HG03108 (cell line): Measurements from ENCODE around the gene ADAMTS17.

ENCODE experiments used
- ATAC-seq: cut with Tn5 transposase; IDR thresholded peaks from one replicate; pipeline ENCODE4 v1.9.1; 2021; ENCODE audit warnings: moderate library complexity; ENCODE audit not compliant: unreplicated experiment

The ADAMTS17 gene

DNA sequence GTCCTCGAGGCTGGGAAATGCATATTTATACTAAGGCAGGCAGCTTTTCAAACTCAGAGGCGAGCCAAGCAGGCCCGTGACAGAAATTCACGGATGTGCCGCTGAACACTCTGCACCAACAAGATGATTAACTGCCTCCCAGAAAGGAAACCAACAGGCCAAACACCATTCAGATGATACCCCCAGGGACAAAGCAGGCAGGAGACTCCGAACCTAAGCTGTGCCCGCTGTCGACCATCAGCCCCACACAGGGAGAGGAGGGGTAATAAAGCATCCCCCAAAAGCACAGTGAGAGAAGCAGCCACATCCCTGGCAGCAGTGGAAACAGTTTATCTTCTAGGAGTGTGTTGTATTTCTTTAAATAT lies 31.8 kb downstream of the ADAMTS17 start:
- no peak for ATAC-seq

DNA sequence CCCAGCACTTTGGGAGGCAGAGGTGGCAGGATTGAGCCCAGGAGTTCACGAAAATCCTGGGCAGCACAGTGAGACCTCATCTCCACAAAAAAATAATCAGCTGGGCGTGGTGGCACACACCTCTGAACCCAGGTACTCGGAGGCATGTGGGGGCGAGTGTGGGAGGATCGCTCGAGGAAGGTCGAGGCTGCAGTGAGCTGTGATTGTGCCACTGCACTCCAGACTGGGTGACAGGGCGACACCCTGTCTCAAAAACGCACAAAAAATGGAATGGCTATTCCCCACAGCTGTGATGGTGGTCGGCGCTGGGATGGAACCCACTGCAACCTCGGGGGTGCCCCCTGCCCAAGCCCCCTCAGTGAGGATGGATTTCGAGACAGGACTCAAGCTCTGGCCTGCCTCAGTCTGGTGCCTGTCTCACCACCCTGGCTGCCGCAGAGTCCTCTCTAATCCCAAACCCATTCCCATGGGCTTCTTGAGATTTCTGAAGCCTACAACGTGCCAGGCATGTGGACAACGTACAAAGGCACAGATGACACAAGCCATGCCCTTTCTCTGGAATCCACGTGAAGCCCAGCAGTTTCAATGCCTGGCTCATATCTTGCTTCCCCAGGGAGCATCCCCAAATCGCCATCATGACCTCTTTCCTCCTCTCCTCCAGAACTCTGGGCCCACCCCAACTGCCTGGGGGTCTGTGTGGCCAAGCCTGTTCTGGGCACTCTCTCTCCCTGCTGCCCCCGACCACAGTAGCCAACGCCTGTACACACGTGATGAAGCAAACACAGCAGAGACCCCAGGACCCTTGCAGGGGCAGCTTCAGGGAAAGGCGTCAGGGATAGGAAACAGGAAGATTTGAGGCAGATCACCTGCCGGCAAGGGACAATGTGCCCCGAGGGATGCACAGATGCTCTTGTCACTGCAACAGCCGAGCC lies 32.4 kb downstream of the ADAMTS17 start:
- no peak for ATAC-seq

DNA sequence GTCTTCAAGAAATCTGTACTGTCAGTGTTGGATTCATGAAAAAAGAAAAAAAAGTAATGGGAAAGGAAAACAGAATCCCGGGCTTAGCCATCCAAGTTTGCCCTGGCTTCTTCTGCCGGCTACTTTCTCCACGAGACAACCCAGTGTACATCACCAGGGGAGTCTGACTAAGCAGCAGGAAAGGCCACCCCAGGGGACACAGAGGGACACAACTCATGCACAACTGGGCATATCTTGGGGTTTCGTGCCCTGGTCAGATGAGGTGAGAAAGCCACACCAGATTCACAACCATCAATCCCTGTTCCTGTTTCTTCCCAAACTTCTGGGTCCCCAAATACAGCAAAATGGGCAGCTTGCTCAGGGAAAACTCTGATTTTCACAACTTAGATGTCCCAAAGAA lies 33.2 kb downstream of the ADAMTS17 start:
- no peak for ATAC-seq

DNA sequence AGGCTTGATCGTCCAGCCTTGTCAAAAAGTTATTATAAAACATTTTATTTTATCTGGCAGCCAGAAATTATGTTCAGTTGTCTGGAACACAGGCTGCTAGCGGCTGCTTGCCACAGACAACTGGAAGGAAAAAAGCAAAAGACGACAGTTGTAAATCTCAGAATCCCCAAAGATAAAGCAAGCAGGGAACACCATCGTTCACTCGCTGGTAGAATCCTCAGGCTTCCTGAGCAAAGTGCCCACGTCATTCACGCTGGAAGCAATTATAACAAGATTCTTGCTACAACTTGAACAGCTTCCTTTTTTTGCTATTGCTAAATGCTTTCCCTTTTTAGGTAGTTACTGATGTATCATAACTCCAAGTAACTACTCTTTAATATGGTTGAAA lies 33.6 kb downstream of the ADAMTS17 start:
- ATAC-seq, result no peak

DNA sequence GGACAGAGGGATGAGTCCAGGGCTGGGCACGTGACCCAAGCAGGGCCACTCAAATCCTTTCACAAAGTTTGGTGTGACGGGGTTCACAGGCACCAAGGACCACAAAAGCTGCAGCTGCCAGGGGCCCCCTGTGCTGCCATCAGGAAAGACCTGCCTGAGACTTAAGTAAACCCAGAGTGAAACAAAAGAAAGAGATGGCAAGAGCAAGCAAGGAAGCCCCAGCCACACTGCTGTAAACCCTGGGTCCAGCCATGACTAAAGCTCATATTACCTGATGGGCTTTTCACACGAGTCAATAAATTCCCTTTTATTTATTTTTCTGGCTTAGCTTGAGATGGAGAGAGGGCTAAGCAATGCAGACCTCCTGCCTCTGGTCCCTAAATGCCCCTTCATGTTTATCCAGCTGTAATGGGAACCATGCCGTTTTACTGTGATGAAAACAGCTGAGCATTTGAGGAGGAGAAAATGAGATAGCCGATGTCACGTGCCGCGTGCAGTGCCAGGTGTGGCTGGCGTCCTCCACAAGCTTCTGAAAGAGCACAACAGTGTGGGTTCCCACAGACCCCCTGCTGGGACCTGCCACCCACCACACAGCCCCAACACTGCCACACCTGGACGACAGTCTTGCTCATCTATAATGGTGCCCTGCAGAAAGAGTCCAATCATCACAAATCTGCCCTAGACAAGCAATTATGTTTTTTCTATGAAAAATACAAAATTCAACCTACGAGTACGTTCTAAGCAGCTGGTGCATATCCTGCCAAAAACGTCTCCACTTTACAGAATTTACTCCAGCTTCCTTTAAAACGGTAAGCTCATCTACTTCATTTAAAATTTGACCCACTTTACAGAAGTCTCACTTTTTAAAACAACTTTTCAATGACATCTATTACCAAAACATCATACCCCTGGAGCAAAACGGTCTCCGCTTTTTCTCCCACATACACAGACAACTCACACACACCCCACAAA lies 34.2 kb downstream of the ADAMTS17 start:
- ATAC-seq, result no peak

DNA sequence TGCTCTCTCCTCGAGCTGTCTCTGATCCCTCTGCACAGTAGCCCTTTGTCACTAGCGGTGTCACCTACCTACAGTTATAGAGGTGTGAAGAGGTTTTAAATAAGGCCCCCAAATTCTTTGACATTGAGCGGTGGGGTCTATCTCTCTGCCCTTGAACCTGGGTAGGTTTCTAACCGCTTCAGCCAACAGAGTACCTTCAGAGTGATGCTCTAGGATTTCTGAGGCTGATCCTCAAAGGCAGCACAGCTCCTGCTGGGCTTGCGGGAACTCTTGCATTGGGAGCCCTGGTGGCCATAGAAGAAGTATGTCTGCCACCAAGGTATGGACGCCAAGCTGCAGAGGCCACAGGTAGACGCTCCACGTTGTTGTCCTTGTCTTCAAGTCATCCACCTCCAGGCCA lies 35.7 kb downstream of the ADAMTS17 start:
- ATAC-seq, result no peak

DNA sequence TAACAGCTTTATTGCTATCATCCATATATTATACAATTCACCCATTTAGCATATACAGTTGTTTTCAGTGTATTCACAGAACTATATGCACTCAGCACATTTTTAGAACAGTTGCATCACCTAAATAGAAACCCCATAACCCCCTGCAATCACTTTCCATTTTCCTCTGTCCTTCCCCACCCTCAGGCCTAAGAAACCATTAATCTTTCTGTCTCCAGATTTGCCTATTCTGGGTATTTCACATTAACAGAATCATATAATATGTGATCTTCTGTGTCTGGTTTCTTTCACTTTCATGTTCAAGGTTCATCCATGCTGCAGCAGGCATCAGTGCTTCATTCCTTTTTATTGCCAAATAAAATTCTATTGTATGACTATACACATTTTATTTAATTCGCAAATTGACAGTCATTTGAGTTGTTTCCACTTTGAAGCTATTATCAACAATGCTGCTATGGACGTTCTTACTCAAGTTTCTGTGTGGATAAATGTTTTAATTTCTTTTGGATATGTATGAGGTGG lies 39.8 kb downstream of the ADAMTS17 start:
- ATAC-seq, result no peak

DNA sequence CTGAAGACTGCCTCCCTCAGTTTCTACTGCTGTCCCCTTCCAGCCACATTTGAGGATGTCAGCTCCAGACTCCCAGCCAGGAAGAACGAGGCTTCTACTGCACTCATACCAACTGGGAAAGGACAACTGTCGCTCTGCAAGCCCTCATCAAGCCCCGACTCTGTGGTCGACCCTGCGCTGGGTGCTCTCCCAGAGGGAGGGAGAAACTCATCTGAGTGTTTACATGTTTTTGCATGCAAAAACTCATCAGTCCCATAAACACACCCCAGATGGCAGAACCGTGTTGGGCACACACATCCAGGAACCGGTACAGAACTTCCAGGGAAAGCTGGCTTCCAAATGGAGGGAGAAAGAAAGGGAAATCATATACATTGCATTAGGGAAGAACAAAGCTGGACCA lies 43.5 kb downstream of the ADAMTS17 start:
- ATAC-seq, result no peak

DNA sequence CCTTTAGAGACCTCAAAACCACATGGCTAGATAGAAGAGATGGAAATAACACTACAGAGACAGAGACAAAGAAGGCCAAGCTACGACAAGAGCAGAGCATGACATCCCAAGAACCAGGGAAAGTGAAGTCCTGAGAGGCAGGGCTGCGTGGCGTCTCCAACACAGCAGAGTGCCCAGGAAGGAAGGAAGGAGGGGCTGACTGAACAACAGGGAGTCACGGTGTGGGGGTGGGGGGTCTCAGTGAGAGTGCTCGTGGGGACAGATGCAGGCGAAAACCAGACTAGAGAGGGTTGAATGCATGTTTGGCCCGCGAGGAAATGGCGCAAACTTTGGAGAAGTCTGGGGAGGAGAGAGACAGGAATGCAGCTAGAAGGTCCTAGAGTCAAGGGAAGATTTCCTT lies 44.0 kb downstream of the ADAMTS17 start:
- no peak for ATAC-seq

DNA sequence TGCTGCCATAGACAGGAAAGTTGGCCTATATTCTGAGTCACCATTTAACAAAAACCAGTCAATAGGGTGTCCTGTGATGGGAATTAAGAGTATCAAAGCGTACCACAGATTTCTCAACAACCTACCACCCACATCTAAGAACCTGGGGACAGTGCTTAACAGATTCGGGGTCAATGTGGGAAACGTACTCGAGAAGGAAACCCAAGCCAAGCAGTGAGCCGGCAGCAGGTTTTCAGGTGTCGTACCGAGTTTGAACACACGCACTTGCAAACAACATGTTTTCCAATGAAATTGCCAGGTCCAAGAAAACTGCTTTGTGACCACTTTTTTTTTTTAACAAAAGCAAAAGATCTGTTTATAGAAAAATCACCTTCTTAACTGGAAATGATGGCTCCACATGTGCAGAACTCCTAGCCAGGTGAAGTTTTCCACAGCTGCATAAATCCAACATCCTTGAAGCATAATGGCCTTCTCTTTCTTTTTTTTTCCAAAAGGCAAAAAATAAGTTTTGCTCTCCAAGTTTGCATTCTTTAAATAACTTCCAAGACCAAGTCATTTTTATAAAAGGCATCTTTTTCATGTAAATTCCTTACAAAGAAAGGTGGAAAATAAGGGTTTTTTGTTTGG lies 45.7 kb downstream of the ADAMTS17 start:
- ATAC-seq, result no peak

DNA sequence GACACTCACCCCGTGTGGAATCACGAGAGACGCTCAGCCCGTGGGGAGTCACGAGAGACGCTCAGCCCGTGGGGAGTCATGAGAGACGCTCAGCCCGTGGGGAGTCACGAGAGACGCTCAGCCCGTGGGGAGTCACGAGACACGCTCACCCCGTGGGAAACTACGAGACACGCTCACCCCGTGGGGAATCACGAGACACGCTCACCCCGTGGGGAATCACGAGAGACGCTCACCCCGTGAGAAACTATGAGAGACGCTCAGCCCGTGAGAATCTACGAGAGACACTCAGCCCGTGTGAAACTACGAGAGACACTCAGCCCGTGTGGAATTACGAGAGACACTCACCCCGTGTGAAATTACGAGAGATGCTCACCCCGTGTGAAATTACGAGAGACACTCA lies 49.8 kb downstream of the ADAMTS17 start:
- no peak for ATAC-seq

DNA sequence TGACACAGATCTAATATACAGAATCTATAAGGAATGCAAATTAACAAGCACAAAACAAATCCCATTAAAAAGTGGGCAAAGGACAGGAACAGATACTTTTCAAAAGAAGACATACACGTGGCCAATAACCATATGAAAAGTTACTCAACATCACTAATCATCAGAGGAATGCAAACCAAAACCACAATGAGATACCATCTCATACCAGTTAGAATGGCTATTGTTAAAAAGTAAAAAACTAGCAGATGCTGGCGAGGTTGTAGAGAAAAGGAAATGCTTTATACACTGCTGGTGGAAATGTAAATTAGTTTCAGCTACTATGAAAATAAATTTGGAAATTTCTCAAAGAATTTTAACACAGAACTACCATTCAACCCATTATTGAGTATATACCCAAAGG lies 50.7 kb downstream of the ADAMTS17 start:
- ATAC-seq, result no peak

DNA sequence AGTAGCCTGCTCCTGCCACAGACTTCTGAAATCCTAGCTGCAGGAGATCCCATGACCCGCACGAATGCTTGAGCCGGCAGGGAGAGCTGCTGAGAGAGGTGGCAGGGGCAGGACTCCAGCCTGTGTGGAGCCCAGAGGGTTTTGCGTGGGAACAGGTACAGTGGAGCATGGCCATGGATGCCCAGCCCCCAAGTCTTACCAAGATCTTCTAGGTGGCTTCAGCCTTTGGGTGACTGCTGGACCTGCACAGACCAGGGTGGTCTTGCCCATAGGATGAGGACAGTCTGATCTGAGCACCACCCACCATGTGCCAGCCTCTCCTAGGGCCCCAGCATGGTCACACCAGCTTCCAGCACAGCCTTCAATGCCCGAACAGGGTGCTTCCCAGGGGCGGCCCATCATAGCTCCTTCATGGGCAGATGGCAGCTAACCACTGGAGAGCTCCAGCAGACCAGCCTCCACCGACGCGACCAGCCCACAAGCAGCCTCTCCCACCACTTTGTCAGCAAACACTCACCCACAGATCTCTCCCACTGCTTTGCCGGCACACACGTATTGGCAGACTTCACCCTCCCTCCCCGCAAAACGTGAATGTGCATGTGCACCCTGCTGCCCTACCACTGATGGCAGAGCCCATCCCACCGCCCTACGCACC lies 56.0 kb downstream of the ADAMTS17 start:
- no peak for ATAC-seq

DNA sequence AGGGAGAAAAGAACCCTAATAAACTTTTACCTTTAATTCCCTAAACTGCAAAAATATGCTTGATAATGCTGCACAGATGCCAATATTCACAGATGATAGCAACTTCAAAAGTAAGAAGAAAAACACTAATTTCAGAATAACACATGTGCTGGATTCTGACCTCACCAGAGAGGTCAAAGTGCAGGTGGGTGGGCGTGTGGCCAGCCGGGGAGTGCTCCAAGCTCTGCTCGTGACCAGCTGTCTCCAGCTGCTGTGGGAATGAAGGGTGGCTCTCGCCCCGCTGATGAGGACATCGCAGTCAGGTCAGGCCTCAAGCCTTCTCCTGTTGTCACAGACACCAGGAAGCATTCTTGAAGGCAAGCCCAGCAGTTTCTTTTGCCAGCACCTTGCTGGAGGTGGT lies 57.1 kb downstream of the ADAMTS17 start:
- no peak for ATAC-seq

DNA sequence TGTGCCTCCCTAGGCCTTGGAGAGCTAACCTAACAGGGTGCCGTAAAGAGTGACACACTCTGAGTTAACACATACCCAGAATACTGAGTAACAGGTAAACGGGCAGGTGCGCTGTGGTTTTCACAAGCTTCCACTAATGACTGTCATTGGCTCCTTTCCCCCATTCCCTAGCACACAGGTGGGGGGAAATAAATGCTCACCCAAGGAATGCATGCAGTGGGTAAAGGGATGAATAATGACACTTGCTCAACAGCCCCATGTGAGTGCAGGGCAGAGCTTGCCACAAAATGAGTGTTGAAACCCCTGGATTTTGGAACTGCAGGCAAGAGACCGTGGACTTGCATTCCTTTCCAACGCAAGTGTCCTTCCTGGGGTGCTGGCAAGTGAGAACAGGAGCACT lies 57.6 kb downstream of the ADAMTS17 start:
- ATAC-seq, result no peak

DNA sequence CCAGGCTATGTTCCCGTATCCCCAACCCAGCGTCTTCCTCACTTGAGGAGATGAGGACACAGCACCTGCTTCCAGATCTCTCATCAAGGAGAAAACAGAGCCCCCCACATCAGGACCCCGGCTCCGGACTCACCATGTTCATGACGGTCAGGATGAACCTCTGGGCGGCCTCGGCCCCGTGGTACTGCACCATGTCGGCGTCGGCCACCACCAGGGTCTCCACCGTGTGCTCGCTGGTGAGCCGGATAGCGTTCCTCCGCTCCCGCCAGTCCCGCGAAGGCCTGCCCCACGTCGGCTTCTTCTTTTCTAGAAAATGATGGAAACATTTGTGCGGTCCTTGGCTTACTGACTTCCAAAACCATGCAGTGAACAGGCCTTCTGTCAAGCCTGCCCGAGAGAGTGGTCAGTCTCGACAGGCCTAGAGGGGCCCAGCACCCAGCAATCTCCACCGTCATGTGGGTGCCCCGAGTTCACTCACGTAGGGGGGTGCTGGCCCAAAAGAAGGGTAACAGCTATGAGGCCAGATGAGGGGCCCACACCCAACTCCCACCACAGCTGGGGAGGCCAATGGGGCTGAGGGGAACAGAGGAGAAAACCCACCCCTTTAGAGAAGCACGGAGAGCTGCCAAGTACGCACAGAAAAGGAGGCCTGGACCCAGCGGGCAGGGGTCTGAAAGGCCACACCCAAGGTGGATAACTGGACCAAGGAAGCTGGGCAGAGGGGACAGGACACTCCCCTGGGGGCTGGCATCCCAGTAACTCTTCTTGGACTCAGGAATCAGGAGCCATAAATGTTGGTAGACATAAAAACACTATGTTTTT lies 60.5 kb downstream of the ADAMTS17 start:
- ATAC-seq, result no peak

DNA sequence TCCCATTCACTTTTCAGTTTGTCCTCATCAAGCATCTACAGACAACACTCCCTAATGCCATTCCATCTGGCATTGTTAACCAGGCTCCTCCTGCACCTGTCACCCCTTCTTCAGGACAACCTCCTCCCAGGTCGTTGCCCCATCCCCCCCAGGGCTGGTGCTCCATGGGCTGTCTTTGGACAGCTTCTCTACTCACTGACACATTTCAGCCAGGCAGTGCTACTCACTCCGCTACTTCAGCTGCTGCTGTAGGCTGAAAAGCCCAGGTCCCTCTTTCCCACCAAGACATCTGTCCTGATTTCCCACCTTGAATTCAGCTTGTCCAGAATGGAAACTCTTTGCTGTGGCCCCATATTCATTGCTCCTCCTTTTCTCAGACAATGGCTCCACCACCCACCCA lies 61.9 kb downstream of the ADAMTS17 start:
- ATAC-seq, result no peak

DNA sequence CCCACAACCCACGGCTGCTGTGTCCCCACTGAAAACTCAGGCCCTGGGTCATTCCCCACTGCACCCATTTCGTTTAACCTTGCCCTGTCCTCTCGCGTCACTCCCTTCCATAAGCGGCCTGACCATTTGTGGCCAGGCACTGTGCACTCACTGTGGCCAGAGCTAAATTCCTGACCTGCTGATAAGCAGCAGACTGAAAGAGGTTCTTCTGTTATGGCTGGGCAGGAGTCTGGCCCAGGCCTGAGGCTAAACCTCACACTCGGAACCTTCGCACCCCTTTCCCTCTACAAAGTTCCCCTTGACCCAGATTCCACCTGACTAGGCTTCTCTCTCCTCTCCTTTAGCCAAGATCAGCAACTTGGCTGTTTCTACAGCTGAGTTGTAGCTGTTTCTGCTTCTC lies 62.3 kb downstream of the ADAMTS17 start:
- ATAC-seq, result no peak

DNA sequence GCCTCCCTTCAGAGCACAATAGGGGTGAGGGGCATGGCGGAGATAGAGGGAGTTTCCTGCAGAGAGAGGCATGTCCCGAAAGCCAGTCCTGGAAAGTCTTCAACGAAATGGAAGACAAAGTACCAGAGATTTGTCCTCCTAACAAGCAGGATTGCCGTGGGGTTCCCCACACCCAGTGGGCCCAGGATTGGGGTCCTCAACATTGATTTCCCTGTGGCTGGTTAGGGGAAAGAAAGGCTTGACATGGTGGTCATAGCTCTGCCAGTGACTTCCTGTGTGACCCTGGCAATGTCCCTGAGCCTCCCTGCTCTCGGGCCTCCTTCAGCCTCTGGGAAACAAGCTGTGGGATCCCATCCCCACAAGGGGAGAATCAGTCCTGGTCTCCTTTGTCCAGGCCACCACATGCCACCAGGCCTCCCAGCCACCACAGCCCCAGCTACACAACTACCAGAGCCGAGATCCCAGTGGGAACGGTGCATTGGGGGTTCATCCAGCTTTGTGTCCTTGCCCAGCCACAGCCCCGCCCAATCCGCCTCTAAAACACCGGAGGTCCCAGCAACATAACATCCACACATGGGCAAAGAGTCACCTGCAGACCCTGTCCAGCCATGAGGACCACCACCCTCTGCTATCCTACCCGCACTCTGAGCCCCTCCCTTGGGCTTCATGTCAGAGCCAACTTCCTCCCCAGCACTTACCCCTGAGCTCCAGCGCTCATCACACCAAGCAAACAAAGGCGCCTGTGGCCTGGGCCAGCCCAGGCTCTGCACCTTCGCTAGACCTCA lies 63.0 kb downstream of the ADAMTS17 start:
- no peak for ATAC-seq
